Subcutaneous abdominal adipose tissue (tissue), 5 donors: ENCODE measurements around the gene CCDC17.
"Not testable (repeated sequence)": the region's sequence is repeated elsewhere in the genome, so short reads cannot be mapped to it uniquely, and the experiment has no call there.

Experiments
- H3K27ac ChIP-seq: one replicate; pipeline ENCODE4 v1.7.0; 2013; ENCODE audit warnings: low read depth, mild to moderate bottlenecking, inconsistent platforms, low read length, moderate library complexity
- H3K27me3 ChIP-seq, 5 donors: one replicate each; pipeline ENCODE4 v1.7.0; 2013; ENCODE audit warnings: low read length in 5 of 5, inconsistent platforms in 1 of 5; ENCODE audit not compliant: control insufficient read depth in 5 of 5, insufficient read depth in 4 of 5
- H3K36me3 ChIP-seq, 5 donors: one replicate each; pipeline ENCODE4 v1.7.0; 2013; ENCODE audit warnings: low read length in 5 of 5; ENCODE audit not compliant: control insufficient read depth in 5 of 5, insufficient read depth in 5 of 5
- H3K4me1 ChIP-seq, 5 donors: one replicate each; pipeline ENCODE4 v1.7.0; 2013; ENCODE audit warnings: low read length in 5 of 5, mild to moderate bottlenecking in 3 of 5, moderate library complexity in 1 of 5; ENCODE audit not compliant: control insufficient read depth in 5 of 5, insufficient read depth in 5 of 5
- H3K4me3 ChIP-seq, 5 donors: one replicate each; pipeline ENCODE4 v1.7.0; 2013; ENCODE audit warnings: low read length in 5 of 5, low read depth in 1 of 5
- H3K9ac ChIP-seq, 5 donors: one replicate each; pipeline ENCODE4 v1.7.0; 2013; ENCODE audit warnings: low read length in 5 of 5, mild to moderate bottlenecking in 4 of 5, moderate library complexity in 3 of 5
- H3K9me3 ChIP-seq, 5 donors: one replicate each; pipeline ENCODE4 v1.7.0; 2013; ENCODE audit warnings: low read length in 5 of 5; ENCODE audit not compliant: control insufficient read depth in 5 of 5
- donor health status: healthy.
- donor health status: healthy.
- donor health status: healthy.
- donor health status: healthy.
- donor health status: healthy.

CCDC17 gene

GRCh38 chr1:45610589-45611226, 13.1 kb downstream of the CCDC17 start:
- Histone ChIP-seq H3K27me3 (no peaks in the 10 kb centered on the region), H3K9me3 (no peaks in the 10 kb centered on the region), H3K4me3 (no peak overlapping the region), H3K4me1 (peaks cover 1 to 15% (median 7%) of the 10 kb centered on the region in 5 donors), H3K36me3 (peaks cover 15 to 61% (median 45%) of the 10 kb centered on the region in 5 donors), H3K9ac (no peak overlapping the region), H3K27ac (no peak overlapping the region)

DNA sequence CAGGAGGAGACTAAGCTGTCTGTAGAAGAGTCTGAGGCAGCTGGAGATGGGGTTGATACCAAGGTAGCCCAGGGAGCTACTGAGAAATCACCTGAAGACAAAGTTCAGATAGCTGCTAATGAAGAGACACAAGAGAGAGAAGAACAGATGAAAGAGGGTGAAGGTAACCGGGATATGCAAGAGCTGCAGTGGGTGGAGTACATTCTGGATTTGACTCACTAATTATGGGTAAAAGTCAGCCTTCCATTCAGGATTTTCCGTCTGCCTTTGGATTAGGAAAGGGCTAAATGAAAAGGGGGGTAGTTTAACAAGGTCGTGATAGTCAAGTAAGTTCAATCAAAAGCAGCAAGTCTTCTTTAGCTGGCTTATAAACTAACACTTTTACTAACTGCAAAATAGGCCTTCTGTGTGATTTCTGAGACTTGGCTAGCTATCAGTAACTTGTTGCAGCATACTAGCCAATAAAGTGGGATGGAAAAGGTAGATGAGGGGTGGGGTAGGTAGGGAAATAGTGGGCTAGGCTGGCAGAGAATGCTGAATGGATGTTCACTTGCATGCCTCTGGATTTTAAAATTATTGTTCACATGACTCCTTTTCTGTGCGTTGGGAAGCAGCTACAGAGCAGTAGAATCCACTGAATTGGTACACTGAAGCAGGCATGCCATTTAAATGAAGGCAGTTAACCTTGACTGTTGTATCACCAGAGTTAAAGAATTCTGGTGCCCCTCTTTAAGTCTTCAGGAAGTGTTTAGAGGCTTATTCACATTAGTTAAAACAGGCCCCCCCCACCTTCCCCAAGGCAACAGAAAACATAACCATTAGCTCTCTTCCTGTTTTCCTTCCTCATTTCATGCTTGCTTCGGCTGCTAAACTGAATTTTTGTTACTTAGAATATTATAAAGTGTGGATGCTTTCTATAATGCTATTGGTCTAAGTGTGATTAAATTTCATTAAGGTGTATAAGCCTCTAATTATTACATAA, 15.4 kb downstream of the CCDC17 start:
- Histone ChIP-seq H3K27me3 (no peaks in the 10 kb centered on the region), H3K4me3 (no peak overlapping the region), H3K9me3 (no peaks in the 10 kb centered on the region), H3K9ac (no peak overlapping the region), H3K36me3 (peaks cover 10 to 52% (median 32%) of the 10 kb centered on the region in 5 donors), H3K4me1 (peaks cover 1 to 15% (median 7%) of the 10 kb centered on the region in 5 donors), H3K27ac (no peak overlapping the region)

- peaks cover 6 to 43% (median 27%) of the 10 kb centered on the region in 5 donors for H3K36me3 ChIP-seq
- no peak overlapping the region for H3K27ac ChIP-seq
These were observed 16.3 kb downstream of the CCDC17 start for GRCh38 chr1:45607404-45608074.

GRCh38 chr1:45604239-45604638, 19.6 kb downstream of the CCDC17 start:
- peaks cover 6 to 28% (median 15%) of the 10 kb centered on the region in 5 donors for H3K36me3 ChIP-seq
- no peaks in the 10 kb centered on the region for H3K27me3 ChIP-seq
- peaks cover 1 to 15% (median 7%) of the 10 kb centered on the region in 5 donors for H3K4me1 ChIP-seq
- no peak overlapping the region for H3K27ac ChIP-seq
- no peak overlapping the region for H3K9ac ChIP-seq
- no peaks in the 10 kb centered on the region for H3K9me3 ChIP-seq
- H3K4me3 ChIP-seq = no peak overlapping the region

More at GRCh38 chr1:45607404-45608074, 16.3 kb downstream of the CCDC17 start:
- Histone ChIP-seq H3K9ac (no peak overlapping the region), H3K4me1 (peaks cover 1 to 15% (median 7%) of the 10 kb centered on the region in 5 donors), H3K9me3 (no peaks in the 10 kb centered on the region), H3K4me3 (no peak overlapping the region), H3K27me3 (no peaks in the 10 kb centered on the region)

DNA sequence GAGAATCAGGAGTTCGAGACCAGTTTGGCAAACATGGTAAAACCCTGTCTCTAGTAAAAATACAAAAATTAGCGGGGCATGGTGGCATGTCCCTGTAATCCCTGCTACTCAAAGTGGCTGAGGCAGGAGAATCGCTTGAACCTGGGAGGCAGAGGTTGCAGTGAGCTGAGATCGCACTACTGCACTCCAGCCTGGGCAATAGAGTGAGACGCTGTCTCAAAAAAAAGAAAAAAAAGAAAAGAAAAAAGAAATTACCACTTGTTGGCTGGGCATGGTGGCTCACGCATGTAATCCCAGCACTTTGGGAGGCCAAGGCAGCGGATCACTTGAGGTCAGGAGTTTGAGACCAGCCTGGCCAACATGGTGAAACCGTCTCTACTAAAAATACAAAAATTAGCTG, 27.1 kb downstream of the CCDC17 start:
- H3K4me3 ChIP-seq, H3K27ac ChIP-seq, H3K9me3 ChIP-seq, H3K9ac ChIP-seq, H3K4me1 ChIP-seq, H3K27me3 ChIP-seq: not testable (repeated sequence)
- peaks cover 10 to 26% (median 15%) of the 10 kb centered on the region in 5 donors for H3K36me3 ChIP-seq

GRCh38 chr1:45594412-45594811, 29.4 kb downstream of the CCDC17 start:
- peaks cover 10 to 31% (median 21%) of the 10 kb centered on the region in 5 donors for H3K36me3 ChIP-seq
- H3K27ac ChIP-seq = no peak overlapping the region
- H3K4me1 ChIP-seq = peaks cover 0 to 4% (median 0%) of the 10 kb centered on the region in 5 donors
- H3K9me3 ChIP-seq = no peaks in the 10 kb centered on the region
- H3K27me3 ChIP-seq = no peaks in the 10 kb centered on the region
- H3K4me3 ChIP-seq = no peak overlapping the region
- no peak overlapping the region for H3K9ac ChIP-seq

DNA sequence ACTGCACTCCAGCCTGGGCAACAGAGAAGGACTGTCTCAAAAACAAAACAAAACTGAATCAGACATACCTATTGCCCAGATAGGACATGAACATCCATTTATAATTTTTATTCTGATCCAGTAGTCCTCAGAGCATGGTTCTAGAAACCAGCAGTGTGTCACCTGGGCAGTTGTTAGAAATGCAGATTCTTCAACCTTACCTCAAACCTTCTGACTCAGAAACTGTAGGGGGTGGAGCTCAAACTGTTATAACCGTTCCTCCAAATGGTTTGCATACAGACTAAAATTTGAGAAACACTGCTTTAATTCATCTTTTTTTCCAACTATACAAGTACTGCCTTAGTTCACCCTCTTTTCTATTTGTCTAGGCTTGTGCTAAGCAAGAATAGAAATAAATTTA, 34.0 kb downstream of the CCDC17 start:
- Histone ChIP-seq H3K27ac (no peak overlapping the region), H3K9me3 (no peaks in the 10 kb centered on the region), H3K36me3 (peaks cover 0 to 20% (median 13%) of the 10 kb centered on the region in 5 donors), H3K27me3 (no peaks in the 10 kb centered on the region), H3K4me1 (peaks cover 8 to 22% (median 21%) of the 10 kb centered on the region in 5 donors), H3K9ac (no peak overlapping the region), H3K4me3 (no peak overlapping the region)

GRCh38 chr1:45586769-45587168, 37.1 kb downstream of the CCDC17 start:
- H3K36me3 ChIP-seq = peaks cover 0 to 6% (median 3%) of the 10 kb centered on the region in 5 donors
- H3K27ac ChIP-seq = no peak overlapping the region
- H3K9ac ChIP-seq = no peak overlapping the region
- H3K27me3 ChIP-seq = no peaks in the 10 kb centered on the region
- H3K9me3 ChIP-seq = no peaks in the 10 kb centered on the region
- H3K4me1 ChIP-seq = peaks cover 8 to 29% (median 24%) of the 10 kb centered on the region in 5 donors
- peak overlapping the region in 2 of 5 donors; percentile 42 to 77 for H3K4me3 ChIP-seq

GRCh38 chr1:45585496-45586075, 38.3 kb downstream of the CCDC17 start:
- peak overlapping the region; percentile 76 to 100 (median 94) for H3K4me3 ChIP-seq
- peak overlapping the region; percentile 6 to 91 (median 42) for H3K9ac ChIP-seq
- H3K9me3 ChIP-seq = no peaks in the 10 kb centered on the region

More at GRCh38 chr1:45585496-45586075, 38.3 kb downstream of the CCDC17 start:
- no peaks in the 10 kb centered on the region for H3K27me3 ChIP-seq
- no peaks in the 10 kb centered on the region for H3K36me3 ChIP-seq
- H3K27ac ChIP-seq = no peak overlapping the region
- peaks cover 8 to 28% (median 24%) of the 10 kb centered on the region in 5 donors for H3K4me1 ChIP-seq
